Mesenchymal stem cell (in vitro differentiated cells and primary cell): ENCODE data around the gene ASPG.
A peak's percentile ranks its signal among the peaks of the same experiment; 100 is the strongest.

Experiments
- DNase-seq: peaks from one replicate; pipeline ENCODE4 v3.0.0-alpha.2; 2013
- H2AFZ ChIP-seq: one replicate; pipeline ENCODE4 v1.6.1; 2013; ENCODE audit warnings: low read depth, mild to moderate bottlenecking, control low read depth, inconsistent platforms, low read length, moderate library complexity
- H2AK5ac ChIP-seq: 2 replicates; pipeline ENCODE4 v1.6.1; 2013; ENCODE audit warnings: low read length, moderate library complexity, mild to moderate bottlenecking, inconsistent platforms; ENCODE audit not compliant: severe bottlenecking
- H2BK120ac ChIP-seq: one replicate; pipeline ENCODE4 v1.6.1; 2013; ENCODE audit warnings: low read depth, mild to moderate bottlenecking, inconsistent platforms, low read length, moderate library complexity
- H2BK12ac ChIP-seq, 2 experiments: one replicate each; pipeline ENCODE4 v1.6.1; 2013; ENCODE audit warnings: inconsistent platforms in 2 of 2, low read length in 2 of 2, mild to moderate bottlenecking in 2 of 2, moderate library complexity in 2 of 2, control low read depth in 1 of 2
- H2BK15ac ChIP-seq: one replicate; pipeline ENCODE4 v1.6.1; 2013; ENCODE audit warnings: mild to moderate bottlenecking, low read depth, inconsistent platforms; ENCODE audit not compliant: poor library complexity, severe bottlenecking
- H2BK5ac ChIP-seq: 2 replicates; pipeline ENCODE4 v1.6.1; 2013; ENCODE audit warnings: low read depth, mild to moderate bottlenecking, low read length, control low read depth, inconsistent platforms; ENCODE audit not compliant: poor library complexity, severe bottlenecking
- H3K14ac ChIP-seq, 2 experiments: one replicate each; pipeline ENCODE4 v1.6.1; 2013; ENCODE audit warnings: inconsistent platforms in 2 of 2, low read length in 2 of 2, control low read depth in 1 of 2, mild to moderate bottlenecking in 1 of 2, moderate library complexity in 1 of 2
- H3K18ac ChIP-seq, 2 experiments: one replicate each; pipeline ENCODE4 v1.6.1; 2013; ENCODE audit warnings: inconsistent platforms in 2 of 2, low read length in 2 of 2, control low read depth in 1 of 2, low read depth in 1 of 2, mild to moderate bottlenecking in 1 of 2
- H3K23ac ChIP-seq, 2 experiments: one replicate each; pipeline ENCODE4 v1.6.1; 2013; ENCODE audit warnings: inconsistent platforms in 2 of 2, low read length in 2 of 2, mild to moderate bottlenecking in 2 of 2, moderate library complexity in 2 of 2, control low read depth in 1 of 2
- H3K27ac ChIP-seq: 2 replicates; pipeline ENCODE4 v1.5.1; 2013; ENCODE audit warnings: mild to moderate bottlenecking, moderate library complexity, low read length, control low read depth, inconsistent platforms; ENCODE audit not compliant: poor library complexity, severe bottlenecking
- H3K27me3 ChIP-seq, 2 experiments: 2 replicates each; pipeline versions ENCODE4 v1.6.1 to v1.7.0; 2013; ENCODE audit warnings: low read length in 2 of 2, mild to moderate bottlenecking in 2 of 2, moderate library complexity in 2 of 2, control low read depth in 1 of 2, inconsistent platforms in 1 of 2; ENCODE audit not compliant: control insufficient read depth in 1 of 2, insufficient read depth in 1 of 2
- H3K36me3 ChIP-seq, 2 experiments: 2 replicates each; pipeline versions ENCODE4 v1.6.1 to v1.7.0; 2013; ENCODE audit warnings: low read length in 2 of 2, control low read depth in 1 of 2, inconsistent platforms in 1 of 2, low read depth in 1 of 2, mild to moderate bottlenecking in 1 of 2; ENCODE audit not compliant: insufficient read depth in 2 of 2, control insufficient read depth in 1 of 2
- H3K4ac ChIP-seq, 2 experiments: one replicate each; pipeline ENCODE4 v1.6.1; 2013; ENCODE audit warnings: inconsistent platforms in 2 of 2, low read length in 2 of 2, mild to moderate bottlenecking in 2 of 2, moderate library complexity in 2 of 2, control low read depth in 1 of 2, low read depth in 1 of 2
- H3K4me1 ChIP-seq: 2 replicates; pipeline ENCODE4 v1.6.1; 2013; ENCODE audit warnings: low read depth, low read length, control low read depth; ENCODE audit not compliant: control insufficient read depth, insufficient read depth
- H3K4me2 ChIP-seq: 2 replicates; pipeline ENCODE4 v1.6.1; 2013; ENCODE audit warnings: low read length, mild to moderate bottlenecking, inconsistent platforms; ENCODE audit not compliant: poor library complexity, severe bottlenecking
- H3K4me3 ChIP-seq, 2 experiments: 2 replicates each; pipeline versions ENCODE4 v1.5.1 to v1.7.0; 2013; ENCODE audit warnings: low read length in 2 of 2, mild to moderate bottlenecking in 2 of 2, control low read depth in 1 of 2, low read depth in 1 of 2; ENCODE audit not compliant: insufficient read depth in 1 of 2
- H3K79me1 ChIP-seq: replicated peaks from 2 replicates; pipeline ENCODE4 v1.6.1; 2013; ENCODE audit warnings: mild to moderate bottlenecking, control low read depth, low read length, inconsistent platforms; ENCODE audit not compliant: poor library complexity, severe bottlenecking
- H3K9ac ChIP-seq: 2 replicates; pipeline ENCODE4 v1.7.0; 2013; ENCODE audit warnings: mild to moderate bottlenecking, low read length, moderate library complexity
- H3K9me3 ChIP-seq: 2 replicates; pipeline ENCODE4 v1.7.0; 2013; ENCODE audit warnings: mild to moderate bottlenecking, low read length; ENCODE audit not compliant: control insufficient read depth
- H4K8ac ChIP-seq: one replicate; pipeline ENCODE4 v1.6.1; 2013; ENCODE audit warnings: inconsistent platforms, mild to moderate bottlenecking, low read length, moderate library complexity
- H4K91ac ChIP-seq: one replicate; pipeline ENCODE4 v1.6.1; 2013; ENCODE audit warnings: mild to moderate bottlenecking, low read length, inconsistent platforms
- WGBS: methylation state at CpG from one replicate; pipeline ENCODE4 v1.1.7; 2013; ENCODE audit warnings: mixed read lengths; 5-methylcytosine and 5-hydroxymethylcytosine counted together

ASPG gene

GRCh38 chr14:104111301-104112112 is 26.0 kb downstream of the ASPG start:
- Histone ChIP-seq H2BK12ac (no peak overlapping the region), H3K79me1 (no peaks in the 10 kb centered on the region), H3K4ac (no peak overlapping the region), H3K4me1 (peaks cover under 1% of the 10 kb centered on the region), H4K91ac (no peak overlapping the region), H3K27me3 (peaks cover 21 to 36% of the 10 kb centered on the region in 2 experiments), H3K9ac (no peak overlapping the region), H3K23ac (no peak overlapping the region), H3K4me3 (no peak overlapping the region), H3K14ac (no peak overlapping the region), H3K4me2 (no peak overlapping the region), H2AK5ac (no peak overlapping the region), H4K8ac (no peak overlapping the region), H3K9me3 (no peaks in the 10 kb centered on the region), H3K27ac (no peak overlapping the region), H2BK5ac (no peak overlapping the region), H2AFZ (no peak overlapping the region), H3K36me3 (no peaks in the 10 kb centered on the region), H2BK120ac (no peak overlapping the region), H2BK15ac (no peak overlapping the region), H3K18ac (no peak overlapping the region)
- DNase-seq = no peak
- WGBS = 90% methylated on average over 18 of the region's 21 CpGs

GRCh38 chr14:104112113-104112505 is 26.6 kb downstream of the ASPG start:
- Histone ChIP-seq H2AK5ac (no peak overlapping the region), H3K9ac (no peak overlapping the region), H2BK120ac (no peak overlapping the region), H3K27me3 (peaks cover 21 to 36% of the 10 kb centered on the region in 2 experiments), H3K4me1 (peaks cover 6% of the 10 kb centered on the region), H3K23ac (no peak overlapping the region), H3K27ac (no peak overlapping the region), H3K9me3 (no peaks in the 10 kb centered on the region), H2BK12ac (no peak overlapping the region), H3K14ac (no peak overlapping the region), H3K18ac (no peak overlapping the region), H2BK5ac (no peak overlapping the region), H3K4ac (no peak overlapping the region), H4K91ac (peak overlapping the region; percentile 18), H4K8ac (no peak overlapping the region), H2AFZ (no peak overlapping the region), H3K79me1 (no peaks in the 10 kb centered on the region), H2BK15ac (no peak overlapping the region), H3K4me3 (no peak overlapping the region), H3K4me2 (no peak overlapping the region), H3K36me3 (no peaks in the 10 kb centered on the region)
- DNase-seq = no peak
- 89% methylated on average over 6 of the region's 6 CpGs for WGBS

- H3K9me3 ChIP-seq = no peaks in the 10 kb centered on the region
- no peak overlapping the region for H3K14ac ChIP-seq
Observed at GRCh38 chr14:104112609-104113571, 27.4 kb downstream of the ASPG start.

More at GRCh38 chr14:104112609-104113571, 27.4 kb downstream of the ASPG start:
- H2BK15ac ChIP-seq = no peak overlapping the region
- no peak overlapping the region for H3K9ac ChIP-seq
- no peak overlapping the region for H2BK12ac ChIP-seq
- no peak overlapping the region for H2AK5ac ChIP-seq
- 74% methylated on average over 17 of the region's 17 CpGs for WGBS
- H3K79me1 ChIP-seq = no peaks in the 10 kb centered on the region
- H2BK120ac ChIP-seq = no peak overlapping the region
- H3K4me1 ChIP-seq = peaks cover 6% of the 10 kb centered on the region
- DNase-seq = no peak
- no peak overlapping the region for H4K91ac ChIP-seq
- H2BK5ac ChIP-seq = no peak overlapping the region
- no peak overlapping the region for H3K4ac ChIP-seq
- no peak overlapping the region for H3K18ac ChIP-seq
- no peak overlapping the region for H2AFZ ChIP-seq
- no peak overlapping the region for H3K23ac ChIP-seq
- no peaks in the 10 kb centered on the region for H3K36me3 ChIP-seq
- H3K4me3 ChIP-seq = no peak overlapping the region
- H3K27me3 ChIP-seq = peaks cover 23 to 40% of the 10 kb centered on the region in 2 experiments
- H4K8ac ChIP-seq = no peak overlapping the region
- no peak overlapping the region for H3K4me2 ChIP-seq
- H3K27ac ChIP-seq = no peak overlapping the region
